Measurements from ENCODE around the gene TRIM4.
A peak's percentile ranks its signal among the peaks of the same experiment; 100 is the strongest.
"Not testable (repeated sequence)": the region's sequence is repeated elsewhere in the genome, so short reads cannot be mapped to it uniquely, and the experiment has no call there.

TRIM4 gene

GRCh38 chr7:99918959-99919813 lies at the start of gene TRIM4:
TSS of gene TRIM4 (minus strand) at chr7:99919530. CDS start at chr7:99919401, 129 bp downstream.
- POLR2A ChIA-PET: interaction anchor here (0.5 to 1.3 kb wide), 3 partner anchors 67 to 510 kb away, joined by 3 to 4 read pairs (median 3); partner anchors contain the start of genes ZCWPW1 and ZKSCAN1
- CTCF ChIA-PET: interaction anchor here (0.8 to 5.2 kb wide), 16 partner anchors 10 to 213 kb away, joined by 3 to 26 read pairs (median 6); partner anchors contain the start of genes GJC3 and ZKSCAN1
- TF ChIP-seq CTCF (IDR thresholded peaks at IDR 0.05; ENCODE audit: control extremely low read depth, extremely low read depth, low read depth, missing control alignments): peak; percentile 27
- DNase-seq (ENCODE audit: extremely low spot score): peak; percentile 95

- CTCF ChIA-PET: no interaction called here
- TF ChIP-seq CTCF (IDR thresholded peaks at IDR 0.05; ENCODE audit: control extremely low read depth, extremely low read depth, low read depth, missing control alignments): no peak
- POLR2A ChIA-PET: no interaction called here
- no peak for DNase-seq (ENCODE audit: extremely low spot score)
These were observed 39.4 kb upstream of the TRIM4 start for GRCh38 chr7:99958564-99959227.

- no peak for DNase-seq (ENCODE audit: extremely low spot score)
- ChIA-PET POLR2A (no interaction called here), CTCF (interaction anchor here (0.7 to 1.9 kb wide), 3 partner anchors 14 to 35 kb away, joined by 3 to 6 read pairs (median 4); no protein-coding TSS in a partner anchor)
- no peak for TF ChIP-seq CTCF (IDR thresholded peaks at IDR 0.05; ENCODE audit: control extremely low read depth, extremely low read depth, low read depth, missing control alignments)
These were observed 35.9 kb upstream of the TRIM4 start for GRCh38 chr7:99955247-99955646.

- CTCF ChIA-PET: interaction anchor here (1.6 to 1.9 kb wide), 2 partner anchors 25 to 36 kb away, joined by 4 to 6 read pairs; no protein-coding TSS in a partner anchor
- POLR2A ChIA-PET; DNase-seq (ENCODE audit: extremely low spot score): not testable (repeated sequence)
These were observed 35.3 kb upstream of the TRIM4 start for GRCh38 chr7:99954643-99955042.

- CTCF ChIA-PET: interaction anchor here (0.9 to 1.9 kb wide), 4 partner anchors 9 to 37 kb away, joined by 3 to 6 read pairs (median 4); no protein-coding TSS in a partner anchor
These were observed 34.3 kb upstream of the TRIM4 start for GRCh38 chr7:99953649-99954048.

GRCh38 chr7:99952649-99953048 lies 33.3 kb upstream of the TRIM4 start:
- DNase-seq (ENCODE audit: extremely low spot score); POLR2A ChIA-PET: not testable (repeated sequence)
- CTCF ChIA-PET: interaction anchor here (1.2 kb wide), 1 partner anchor 13 kb away, joined by 3 read pairs; no protein-coding TSS in a partner anchor

More at GRCh38 chr7:99953649-99954048, 34.3 kb upstream of the TRIM4 start:
- TF ChIP-seq CTCF (IDR thresholded peaks at IDR 0.05; ENCODE audit: control extremely low read depth, extremely low read depth, low read depth, missing control alignments): no peak
- POLR2A ChIA-PET: interaction anchor here (0.7 kb wide), 1 partner anchor 51 kb away, joined by 4 read pairs; no protein-coding TSS in a partner anchor
- no peak for DNase-seq (ENCODE audit: extremely low spot score)

- DNase-seq (ENCODE audit: extremely low spot score); POLR2A ChIA-PET: not testable (repeated sequence)
- CTCF ChIA-PET: interaction anchor here (1.4 to 3.1 kb wide), 4 partner anchors 21 to 43 kb away, joined by 3 to 7 read pairs (median 4); partner anchors contain the start of genes GJC3 and TRIM4
These were observed 31.5 kb upstream of the TRIM4 start for GRCh38 chr7:99950819-99951218.

Measured in GM10248 (cell line).